IMR-90 (cell line): ENCODE data around the gene SMAD7.

Experiments used
- CEBPB ChIP-seq: IDR thresholded peaks from 2 replicates; pipeline ENCODE4 v1.6.1; 2012; ENCODE audit warnings: low read depth, low read length, improper control_type of control experiment
- CTCF ChIP-seq: conservative IDR thresholded peaks from 2 replicates; pipeline ENCODE4 v1.5.1; 2012; ENCODE audit warnings: mild to moderate bottlenecking, low read depth, low read length, improper control_type of control experiment
- POLR2A ChIP-seq: IDR thresholded peaks from 2 replicates; pipeline ENCODE4 v1.6.1; 2012; ENCODE audit warnings: mild to moderate bottlenecking, low read depth, low read length
- RAD21 ChIP-seq: IDR thresholded peaks from 2 replicates; pipeline ENCODE4 v1.6.1; 2012; ENCODE audit warnings: low read length, improper control_type of control experiment
- RCOR1 ChIP-seq: IDR thresholded peaks from 2 replicates; pipeline ENCODE4 v1.6.1; 2012; ENCODE audit warnings: mild to moderate bottlenecking, low read length, improper control_type of control experiment; ENCODE audit not compliant: insufficient replicate concordance
- SMC3 ChIP-seq: fragments of 150-350 bp; IDR thresholded peaks from 2 replicates; pipeline ENCODE4 v1.6.1; 2016; ENCODE audit warnings: low read depth, mild to moderate bottlenecking, antibody characterized with exemption, low read length, moderate library complexity

GRCh38 chr18:48958951-48959350 is 8.2 kb upstream of the SMAD7 start:
- TF ChIP-seq CEBPB (no peak), CTCF (no peak), RAD21 (no peak), POLR2A (no peak), SMC3 (no peak), RCOR1 (no peak)
